Liver (tissue), 3 donors: ENCODE data around the gene SIM2.

Experiments
- CTCF ChIP-seq: fragments of 150-350 bp; IDR thresholded peaks from 2 replicates; pipeline ENCODE4 v1.5.1; 2017; ENCODE audit warnings: improper control_type of control experiment, low read depth, low read length; ENCODE audit not compliant: missing input control
- SP1 ChIP-seq: IDR thresholded peaks from 2 replicates; pipeline ENCODE4 v1.6.1; 2018; ENCODE audit warnings: antibody characterized with exemption, mild to moderate bottlenecking
- TAF1 ChIP-seq: conservative IDR thresholded peaks from 2 replicates; pipeline ENCODE4 v1.6.1; 2016; ENCODE audit warnings: antibody characterized with exemption, mild to moderate bottlenecking
- donor health status: healthy.
- donor health status: healthy.

DNA sequence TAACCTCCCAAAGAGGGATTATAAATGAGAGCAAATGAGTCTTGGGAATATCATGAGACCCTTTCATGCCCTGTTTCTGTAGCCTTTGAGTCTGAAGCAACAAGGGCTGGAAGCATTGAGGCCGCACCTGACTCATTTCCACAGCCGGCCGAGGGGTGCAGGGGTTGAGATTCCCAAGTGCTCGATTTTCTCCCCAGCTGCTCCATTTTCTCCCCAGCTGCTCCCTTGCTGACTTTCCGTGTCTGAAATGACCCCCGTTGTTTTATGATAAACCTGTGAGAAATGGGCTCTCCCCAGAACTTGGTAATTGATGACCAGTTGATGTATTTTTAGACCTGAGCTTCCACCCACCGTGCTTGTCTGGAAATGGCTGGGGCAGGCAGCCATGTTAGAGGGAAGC, 22.9 kb downstream of the SIM2 start:
- TF ChIP-seq SP1 (no peak), TAF1 (no peak), CTCF (no peak)
